ENCODE measurements around the gene OPN3.

DNA sequence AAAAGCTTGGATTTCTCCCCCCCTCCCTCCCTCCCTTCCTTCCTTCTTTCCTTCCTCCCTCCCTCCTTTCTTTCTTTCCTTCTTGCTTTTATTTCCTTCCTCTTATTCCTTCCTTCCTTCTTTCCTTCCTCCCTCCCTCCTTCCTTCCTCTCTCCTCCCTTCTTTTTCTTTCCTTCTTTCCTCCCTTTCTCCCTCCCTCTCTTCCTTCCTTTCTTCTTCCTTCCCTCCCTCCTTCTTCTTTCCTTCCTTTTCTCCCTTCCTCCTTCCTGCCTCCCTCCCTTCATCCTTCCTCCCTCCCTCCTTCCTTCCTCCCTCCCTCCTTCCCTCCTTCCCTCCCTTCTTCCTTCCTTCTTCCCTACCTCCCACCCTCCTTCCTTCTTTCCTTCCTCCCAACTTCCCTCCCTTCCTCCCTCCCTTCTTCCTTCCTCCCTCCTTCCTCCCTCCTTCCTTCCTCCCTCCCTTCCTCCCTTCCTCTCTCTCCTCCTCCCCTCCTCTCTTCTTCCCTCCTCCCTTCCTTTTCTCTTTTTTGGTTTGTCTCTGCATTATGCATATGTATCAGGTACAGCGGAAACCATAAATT, 34.7 kb upstream of the OPN3 start:
- no peak for TF ChIP-seq ZBTB7A (tag by site-specific recombination; IDR thresholded peaks at IDR 0.05; ENCODE audit: low read depth)
- no peak for TF ChIP-seq ZNF768 (tag by site-specific recombination; IDR thresholded peaks at IDR 0.05)
- no peak for TF ChIP-seq ZNF423 (tag by site-specific recombination; IDR thresholded peaks at IDR 0.05)
- no peak for TF ChIP-seq ZNF2 (tag by site-specific recombination; IDR thresholded peaks at IDR 0.05)
- TF ChIP-seq, protein P1, sequence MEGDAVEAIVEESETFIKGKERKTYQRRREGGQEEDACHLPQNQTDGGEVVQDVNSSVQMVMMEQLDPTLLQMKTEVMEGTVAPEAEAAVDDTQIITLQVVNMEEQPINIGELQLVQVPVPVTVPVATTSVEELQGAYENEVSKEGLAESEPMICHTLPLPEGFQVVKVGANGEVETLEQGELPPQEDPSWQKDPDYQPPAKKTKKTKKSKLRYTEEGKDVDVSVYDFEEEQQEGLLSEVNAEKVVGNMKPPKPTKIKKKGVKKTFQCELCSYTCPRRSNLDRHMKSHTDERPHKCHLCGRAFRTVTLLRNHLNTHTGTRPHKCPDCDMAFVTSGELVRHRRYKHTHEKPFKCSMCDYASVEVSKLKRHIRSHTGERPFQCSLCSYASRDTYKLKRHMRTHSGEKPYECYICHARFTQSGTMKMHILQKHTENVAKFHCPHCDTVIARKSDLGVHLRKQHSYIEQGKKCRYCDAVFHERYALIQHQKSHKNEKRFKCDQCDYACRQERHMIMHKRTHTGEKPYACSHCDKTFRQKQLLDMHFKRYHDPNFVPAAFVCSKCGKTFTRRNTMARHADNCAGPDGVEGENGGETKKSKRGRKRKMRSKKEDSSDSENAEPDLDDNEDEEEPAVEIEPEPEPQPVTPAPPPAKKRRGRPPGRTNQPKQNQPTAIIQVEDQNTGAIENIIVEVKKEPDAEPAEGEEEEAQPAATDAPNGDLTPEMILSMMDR (tag by site-specific recombination; IDR thresholded peaks at IDR 0.05), result no peak
- TF ChIP-seq, protein P2, sequence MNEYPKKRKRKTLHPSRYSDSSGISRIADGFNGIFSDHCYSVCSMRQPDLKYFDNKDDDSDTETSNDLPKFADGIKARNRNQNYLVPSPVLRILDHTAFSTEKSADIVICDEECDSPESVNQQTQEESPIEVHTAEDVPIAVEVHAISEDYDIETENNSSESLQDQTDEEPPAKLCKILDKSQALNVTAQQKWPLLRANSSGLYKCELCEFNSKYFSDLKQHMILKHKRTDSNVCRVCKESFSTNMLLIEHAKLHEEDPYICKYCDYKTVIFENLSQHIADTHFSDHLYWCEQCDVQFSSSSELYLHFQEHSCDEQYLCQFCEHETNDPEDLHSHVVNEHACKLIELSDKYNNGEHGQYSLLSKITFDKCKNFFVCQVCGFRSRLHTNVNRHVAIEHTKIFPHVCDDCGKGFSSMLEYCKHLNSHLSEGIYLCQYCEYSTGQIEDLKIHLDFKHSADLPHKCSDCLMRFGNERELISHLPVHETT (tag by site-specific recombination; IDR thresholded peaks at IDR 0.05), result no peak
- TF ChIP-seq ZNF792 (tag by site-specific recombination; IDR thresholded peaks at IDR 0.05), result no peak
- TF ChIP-seq MEIS1 (CRISPR knock-in tag; IDR thresholded peaks at IDR 0.05; ENCODE audit: borderline replicate concordance), result no peak
- TF ChIP-seq, protein P3, sequence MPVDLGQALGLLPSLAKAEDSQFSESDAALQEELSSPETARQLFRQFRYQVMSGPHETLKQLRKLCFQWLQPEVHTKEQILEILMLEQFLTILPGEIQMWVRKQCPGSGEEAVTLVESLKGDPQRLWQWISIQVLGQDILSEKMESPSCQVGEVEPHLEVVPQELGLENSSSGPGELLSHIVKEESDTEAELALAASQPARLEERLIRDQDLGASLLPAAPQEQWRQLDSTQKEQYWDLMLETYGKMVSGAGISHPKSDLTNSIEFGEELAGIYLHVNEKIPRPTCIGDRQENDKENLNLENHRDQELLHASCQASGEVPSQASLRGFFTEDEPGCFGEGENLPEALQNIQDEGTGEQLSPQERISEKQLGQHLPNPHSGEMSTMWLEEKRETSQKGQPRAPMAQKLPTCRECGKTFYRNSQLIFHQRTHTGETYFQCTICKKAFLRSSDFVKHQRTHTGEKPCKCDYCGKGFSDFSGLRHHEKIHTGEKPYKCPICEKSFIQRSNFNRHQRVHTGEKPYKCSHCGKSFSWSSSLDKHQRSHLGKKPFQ (tag by site-specific recombination; IDR thresholded peaks at IDR 0.05), result no peak
- TF ChIP-seq, protein P4, sequence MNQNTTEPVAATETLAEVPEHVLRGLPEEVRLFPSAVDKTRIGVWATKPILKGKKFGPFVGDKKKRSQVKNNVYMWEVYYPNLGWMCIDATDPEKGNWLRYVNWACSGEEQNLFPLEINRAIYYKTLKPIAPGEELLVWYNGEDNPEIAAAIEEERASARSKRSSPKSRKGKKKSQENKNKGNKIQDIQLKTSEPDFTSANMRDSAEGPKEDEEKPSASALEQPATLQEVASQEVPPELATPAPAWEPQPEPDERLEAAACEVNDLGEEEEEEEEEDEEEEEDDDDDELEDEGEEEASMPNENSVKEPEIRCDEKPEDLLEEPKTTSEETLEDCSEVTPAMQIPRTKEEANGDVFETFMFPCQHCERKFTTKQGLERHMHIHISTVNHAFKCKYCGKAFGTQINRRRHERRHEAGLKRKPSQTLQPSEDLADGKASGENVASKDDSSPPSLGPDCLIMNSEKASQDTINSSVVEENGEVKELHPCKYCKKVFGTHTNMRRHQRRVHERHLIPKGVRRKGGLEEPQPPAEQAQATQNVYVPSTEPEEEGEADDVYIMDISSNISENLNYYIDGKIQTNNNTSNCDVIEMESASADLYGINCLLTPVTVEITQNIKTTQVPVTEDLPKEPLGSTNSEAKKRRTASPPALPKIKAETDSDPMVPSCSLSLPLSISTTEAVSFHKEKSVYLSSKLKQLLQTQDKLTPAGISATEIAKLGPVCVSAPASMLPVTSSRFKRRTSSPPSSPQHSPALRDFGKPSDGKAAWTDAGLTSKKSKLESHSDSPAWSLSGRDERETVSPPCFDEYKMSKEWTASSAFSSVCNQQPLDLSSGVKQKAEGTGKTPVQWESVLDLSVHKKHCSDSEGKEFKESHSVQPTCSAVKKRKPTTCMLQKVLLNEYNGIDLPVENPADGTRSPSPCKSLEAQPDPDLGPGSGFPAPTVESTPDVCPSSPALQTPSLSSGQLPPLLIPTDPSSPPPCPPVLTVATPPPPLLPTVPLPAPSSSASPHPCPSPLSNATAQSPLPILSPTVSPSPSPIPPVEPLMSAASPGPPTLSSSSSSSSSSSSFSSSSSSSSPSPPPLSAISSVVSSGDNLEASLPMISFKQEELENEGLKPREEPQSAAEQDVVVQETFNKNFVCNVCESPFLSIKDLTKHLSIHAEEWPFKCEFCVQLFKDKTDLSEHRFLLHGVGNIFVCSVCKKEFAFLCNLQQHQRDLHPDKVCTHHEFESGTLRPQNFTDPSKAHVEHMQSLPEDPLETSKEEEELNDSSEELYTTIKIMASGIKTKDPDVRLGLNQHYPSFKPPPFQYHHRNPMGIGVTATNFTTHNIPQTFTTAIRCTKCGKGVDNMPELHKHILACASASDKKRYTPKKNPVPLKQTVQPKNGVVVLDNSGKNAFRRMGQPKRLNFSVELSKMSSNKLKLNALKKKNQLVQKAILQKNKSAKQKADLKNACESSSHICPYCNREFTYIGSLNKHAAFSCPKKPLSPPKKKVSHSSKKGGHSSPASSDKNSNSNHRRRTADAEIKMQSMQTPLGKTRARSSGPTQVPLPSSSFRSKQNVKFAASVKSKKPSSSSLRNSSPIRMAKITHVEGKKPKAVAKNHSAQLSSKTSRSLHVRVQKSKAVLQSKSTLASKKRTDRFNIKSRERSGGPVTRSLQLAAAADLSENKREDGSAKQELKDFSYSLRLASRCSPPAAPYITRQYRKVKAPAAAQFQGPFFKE (tag by site-specific recombination; IDR thresholded peaks at IDR 0.05; ENCODE audit: borderline replicate concordance), result no peak

Measured in HEK293 (cell line).